Omental fat pad (tissue), 4 donors: ENCODE measurements around the gene RDH5. TPM values are rescaled to one million over a fixed set of nuclear protein-coding genes. Genes with fewer than 3 reads are reported as not detected.

Experiments used
- ATAC-seq: fragments of 150-250 bp; one replicate; pipeline ENCODE4 v1.9.1; 2016; ENCODE audit warnings: mild to moderate bottlenecking, moderate library complexity; ENCODE audit not compliant: low FRiP score
- DNase-seq: peaks from one replicate; pipeline ENCODE4 v3.0.0-alpha.2; 2019; ENCODE audit warnings: low spot score
- total RNA-seq, 4 donors: library from RNA; depleted of rRNA; stranded (reverse); fragments of >200 nt; gene quantifications; one replicate each; pipeline ENCODE4 v1.1.0, GENCODE V29; 2016
- TF ChIP-seq, protein P1 (sequence below), 3 donors: fragments of 450-650 bp; IDR thresholded peaks; one replicate each; pipeline ENCODE4 v1.5.1; 2016 to 2017; ENCODE audit warnings: antibody characterized with exemption in 3 of 3, mild to moderate bottlenecking in 3 of 3, moderate library complexity in 2 of 3

Gene RDH5
- total RNA-seq, 4 donors from 2014 or later, result 77.4 to 119 (median 100) TPM

DNA sequence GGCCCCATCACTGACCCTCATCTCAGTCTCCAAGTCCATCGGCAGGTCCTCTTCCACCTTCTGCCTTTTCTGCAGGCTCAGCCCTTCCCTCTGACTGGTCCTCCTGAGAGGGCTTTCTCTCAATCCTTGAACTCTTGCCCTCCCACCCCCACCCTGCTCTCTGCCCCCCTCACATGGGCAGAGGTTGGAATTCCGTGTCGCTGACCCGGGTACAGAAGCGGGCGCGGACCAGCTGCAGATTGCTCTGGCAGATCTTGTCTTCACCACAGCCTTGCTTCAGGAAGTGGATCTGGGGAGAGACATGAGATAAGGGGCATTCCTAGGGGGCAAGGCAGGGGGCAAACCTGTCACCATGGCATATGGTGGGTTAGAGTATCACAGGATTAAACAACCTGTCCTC lies 24.8 kb upstream of the RDH5 start:
- DNase-seq (no peak), ATAC-seq (no peak)
- TF ChIP-seq, protein P1, sequence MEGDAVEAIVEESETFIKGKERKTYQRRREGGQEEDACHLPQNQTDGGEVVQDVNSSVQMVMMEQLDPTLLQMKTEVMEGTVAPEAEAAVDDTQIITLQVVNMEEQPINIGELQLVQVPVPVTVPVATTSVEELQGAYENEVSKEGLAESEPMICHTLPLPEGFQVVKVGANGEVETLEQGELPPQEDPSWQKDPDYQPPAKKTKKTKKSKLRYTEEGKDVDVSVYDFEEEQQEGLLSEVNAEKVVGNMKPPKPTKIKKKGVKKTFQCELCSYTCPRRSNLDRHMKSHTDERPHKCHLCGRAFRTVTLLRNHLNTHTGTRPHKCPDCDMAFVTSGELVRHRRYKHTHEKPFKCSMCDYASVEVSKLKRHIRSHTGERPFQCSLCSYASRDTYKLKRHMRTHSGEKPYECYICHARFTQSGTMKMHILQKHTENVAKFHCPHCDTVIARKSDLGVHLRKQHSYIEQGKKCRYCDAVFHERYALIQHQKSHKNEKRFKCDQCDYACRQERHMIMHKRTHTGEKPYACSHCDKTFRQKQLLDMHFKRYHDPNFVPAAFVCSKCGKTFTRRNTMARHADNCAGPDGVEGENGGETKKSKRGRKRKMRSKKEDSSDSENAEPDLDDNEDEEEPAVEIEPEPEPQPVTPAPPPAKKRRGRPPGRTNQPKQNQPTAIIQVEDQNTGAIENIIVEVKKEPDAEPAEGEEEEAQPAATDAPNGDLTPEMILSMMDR (IDR thresholded peaks at IDR 0.05), result no peak

DNA sequence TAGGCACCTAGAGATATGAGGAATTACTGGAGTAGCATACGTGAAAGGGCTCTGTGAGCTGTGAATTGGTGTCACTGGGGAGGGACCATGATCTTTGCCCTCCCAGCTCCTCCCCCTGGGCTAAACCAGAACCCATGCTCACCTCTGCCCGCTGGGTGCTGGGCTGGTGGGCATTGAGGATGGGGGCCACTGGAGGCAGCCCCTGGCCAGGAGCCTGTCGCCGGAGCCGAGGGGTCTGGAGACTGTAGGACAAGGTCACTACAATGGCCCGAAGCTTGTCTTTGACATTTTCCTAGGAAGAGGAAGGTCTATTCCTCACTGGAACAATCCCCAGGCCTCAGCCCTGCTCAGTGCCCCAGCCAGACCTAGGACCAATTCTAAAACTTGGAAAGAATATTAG lies 24.1 kb upstream of the RDH5 start:
- TF ChIP-seq, protein P1 (IDR thresholded peaks at IDR 0.05), result no peak
- no peak for DNase-seq
- ATAC-seq, result no peak

DNA sequence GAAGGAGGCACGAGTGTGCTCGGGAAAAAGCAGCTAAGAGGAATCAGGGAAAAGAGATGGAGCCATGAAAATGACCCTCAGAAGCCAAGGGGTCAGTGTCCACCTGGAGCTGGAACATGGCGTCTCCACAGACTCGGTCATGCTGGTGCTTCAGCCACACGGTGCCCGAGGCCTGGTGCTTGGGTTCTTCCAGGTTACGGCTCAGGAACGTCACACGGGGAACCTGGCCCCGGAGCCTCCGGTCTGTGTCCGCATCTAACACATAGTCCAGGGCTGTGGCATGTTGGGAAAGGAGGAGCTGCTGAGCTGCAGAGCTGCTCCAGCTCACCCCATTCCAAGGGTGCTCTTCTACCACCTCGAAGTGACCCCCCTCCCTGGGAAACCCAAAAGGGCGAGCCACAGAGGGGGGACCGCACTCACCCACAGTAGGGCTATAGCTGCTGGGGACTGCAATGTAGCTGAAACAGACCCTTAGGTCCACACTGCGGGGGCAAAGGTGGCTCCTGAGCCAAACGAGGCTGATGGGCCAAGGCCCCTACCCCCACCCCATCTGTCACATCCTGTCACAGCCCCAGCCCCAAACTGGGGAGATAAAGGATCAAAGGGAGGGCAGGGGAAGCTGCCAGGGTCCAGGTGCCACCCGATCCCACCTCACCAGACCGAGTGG lies 23.3 kb upstream of the RDH5 start:
- ATAC-seq (no peak), DNase-seq (no peak)
- TF ChIP-seq, protein P1 (IDR thresholded peaks at IDR 0.05), result no peak

DNA sequence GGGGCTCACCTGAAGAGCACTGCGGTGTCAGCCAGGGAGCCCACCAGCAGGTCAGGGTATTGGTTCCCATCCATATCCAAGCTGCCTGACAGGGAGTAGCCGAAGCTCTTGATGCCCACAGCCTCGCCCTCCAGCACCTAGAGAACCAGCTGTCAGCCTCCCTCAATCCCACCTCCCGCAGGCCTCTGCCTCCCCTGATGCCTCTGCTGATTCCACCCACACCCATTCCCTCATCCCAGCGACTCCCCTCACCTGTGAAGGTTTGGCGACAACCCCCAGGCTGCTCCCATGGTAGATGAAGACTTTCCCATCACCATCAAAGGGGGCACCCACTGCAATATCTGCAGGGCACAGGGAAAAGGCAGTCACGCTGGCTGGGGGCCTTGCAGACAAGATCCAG lies 22.5 kb upstream of the RDH5 start:
- DNase-seq (no peak), ATAC-seq (no peak)
- TF ChIP-seq, protein P1 (IDR thresholded peaks at IDR 0.05), result no peak

DNA sequence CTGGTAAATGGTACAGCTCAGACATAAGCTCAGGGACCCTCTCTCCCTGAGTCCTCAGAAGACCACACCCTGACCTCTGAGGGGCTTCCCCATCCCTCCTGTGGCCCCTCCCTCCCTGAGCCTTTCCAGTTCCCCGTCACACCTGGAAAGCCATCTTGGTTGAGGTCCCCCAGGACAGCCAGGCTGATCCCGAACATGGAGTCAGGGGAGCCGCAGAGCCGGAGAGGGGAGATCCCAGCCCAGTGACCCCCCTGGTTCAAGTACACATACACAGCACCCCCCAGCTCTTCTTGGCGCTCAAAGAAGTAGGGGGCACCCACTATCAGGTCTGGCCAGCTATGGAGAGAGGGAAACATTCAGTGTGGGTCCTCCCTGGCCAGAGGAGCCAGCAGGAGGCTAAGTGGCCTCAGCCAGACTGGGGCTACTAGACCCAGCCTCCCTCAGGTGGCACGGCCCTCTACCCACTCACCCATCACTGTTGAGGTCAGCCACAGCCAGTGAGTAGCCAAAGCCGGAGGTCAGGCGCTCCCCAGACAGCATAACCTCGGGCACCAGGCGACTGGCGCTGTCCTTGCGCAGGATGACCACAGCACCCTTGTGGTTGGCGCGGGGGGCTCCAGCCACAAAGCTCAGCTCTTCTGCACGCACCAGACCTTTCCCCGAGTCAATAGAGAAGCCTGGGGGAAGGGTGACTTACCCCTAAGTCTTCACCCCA lies 21.8 kb upstream of the RDH5 start:
- ATAC-seq (no peak), DNase-seq (no peak)
- TF ChIP-seq, protein P1 (IDR thresholded peaks at IDR 0.05), result no peak

DNA sequence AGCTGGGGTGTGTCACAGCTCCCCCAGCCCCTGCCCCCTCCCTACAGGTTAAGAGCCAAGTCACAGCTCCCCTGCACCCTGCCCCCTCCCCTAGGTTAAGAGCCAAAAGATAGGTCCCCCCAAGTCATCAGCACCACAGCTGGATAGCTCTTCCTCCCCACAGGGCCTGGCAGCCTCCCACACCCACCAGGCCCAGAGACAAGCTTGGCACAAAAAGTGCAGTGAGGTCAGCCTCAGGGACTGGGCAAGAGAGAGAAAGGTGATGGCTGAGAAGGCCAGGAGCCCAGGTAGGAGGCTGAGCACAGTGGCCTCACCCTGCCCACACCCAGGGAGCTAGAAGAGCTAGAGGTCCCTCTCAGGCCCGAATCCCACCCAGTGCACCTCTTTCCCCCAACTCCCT lies 21.2 kb upstream of the RDH5 start:
- DNase-seq, result no peak
- ATAC-seq, result no peak
- TF ChIP-seq, protein P1 (IDR thresholded peaks at IDR 0.05), result no peak
